Hepatocyte (in vitro differentiated cells): ENCODE results near the gene MCF2L. TPM values are rescaled to one million over a fixed set of nuclear protein-coding genes. Genes with fewer than 3 reads are reported as not detected.

Experiments used
- DNase-seq: peaks from one replicate; pipeline ENCODE4 v3.0.0-alpha.2; 2016; ENCODE audit warnings: low spot score
- H2AFZ ChIP-seq: fragments of 200-600 bp; sonication (generic); 2 replicates; pipeline ENCODE4 v1.6.0; 2016; ENCODE audit warnings: antibody characterized with exemption, mild to moderate bottlenecking
- H3K27ac ChIP-seq: fragments of 200-600 bp; sonication (generic); 2 replicates; pipeline ENCODE4 v1.5.1; 2016; ENCODE audit warnings: mild to moderate bottlenecking
- H3K27me3 ChIP-seq: fragments of 200-600 bp; sonication (generic); 2 replicates; pipeline ENCODE4 v1.6.1; 2016
- H3K36me3 ChIP-seq: fragments of 200-600 bp; sonication (generic); replicated peaks from 2 replicates; pipeline ENCODE4 v1.5.1; 2016; ENCODE audit warnings: low read depth; ENCODE audit not compliant: insufficient read depth
- H3K4me1 ChIP-seq: fragments of 200-600 bp; sonication (generic); 2 replicates; pipeline ENCODE4 v1.5.1; 2016; ENCODE audit warnings: mild to moderate bottlenecking, moderate library complexity; ENCODE audit not compliant: insufficient read depth
- H3K4me2 ChIP-seq: fragments of 200-600 bp; sonication (generic); 2 replicates; pipeline ENCODE4 v1.6.0; 2016
- H3K4me3 ChIP-seq: fragments of 200-600 bp; sonication (generic); 2 replicates; pipeline ENCODE4 v1.5.1; 2016; ENCODE audit warnings: mild to moderate bottlenecking
- H3K79me2 ChIP-seq: fragments of 200-600 bp; sonication (generic); 2 replicates; pipeline ENCODE4 v1.6.0; 2017; ENCODE audit warnings: mild to moderate bottlenecking
- H3K9me2 ChIP-seq: fragments of 200-600 bp; sonication (generic); replicated peaks from 2 replicates; pipeline ENCODE4 v1.6.0; 2017; ENCODE audit warnings: mild to moderate bottlenecking; ENCODE audit not compliant: insufficient read depth
- H3K9me3 ChIP-seq: fragments of 200-600 bp; sonication (generic); 2 replicates; pipeline ENCODE4 v1.5.1; 2016; ENCODE audit warnings: low read depth, mild to moderate bottlenecking
- H4K20me1 ChIP-seq: fragments of 200-600 bp; sonication (generic); 2 replicates; pipeline ENCODE4 v1.6.0; 2016; ENCODE audit warnings: mild to moderate bottlenecking; ENCODE audit not compliant: insufficient read depth, poor library complexity, severe bottlenecking
- EZH2 ChIP-seq: fragments of 200-600 bp; sonication (generic); IDR thresholded peaks from 2 replicates; pipeline ENCODE4 v1.6.1; 2016; ENCODE audit warnings: antibody characterized with exemption, mild to moderate bottlenecking, borderline replicate concordance
- EZH2phosphoT487 ChIP-seq: fragments of 200-600 bp; sonication (generic); IDR thresholded peaks from one replicate; pipeline ENCODE4 v1.6.1; 2018; ENCODE audit warnings: antibody characterized with exemption, mild to moderate bottlenecking, low read depth, moderate library complexity; ENCODE audit not compliant: unreplicated experiment, severe bottlenecking
- WGBS: methylation state at CpG from one replicate; pipeline ENCODE4 v1.1.6; 2016; ENCODE audit warnings: low lambda C conversion rate; ENCODE audit errors: missing lambda C conversion rate; 5-methylcytosine and 5-hydroxymethylcytosine counted together
- polyA plus RNA-seq: library from polyadenylated mRNA; unstranded; fragments of >200 nt; fragmentation: Nextera tagmentation; extraction: Ambion mirVana; gene quantifications from 2 replicates; pipeline ENCODE4 v1.2.1, GENCODE V29; 2016
- total RNA-seq: library from RNA; depleted of rRNA; stranded (reverse); fragments of >200 nt; gene quantifications from 2 replicates; pipeline ENCODE4 v1.2.3, GENCODE V29; 2014
- TF ChIP-seq, protein P1 (sequence below): fragments of 200-600 bp; sonication (generic); IDR thresholded peaks from 2 replicates; pipeline ENCODE4 v1.5.1; 2016; ENCODE audit warnings: antibody characterized with exemption, mild to moderate bottlenecking; ENCODE audit not compliant: poor library complexity

MCF2L gene
- total and polyA plus RNA-seq, 2 experiments from 2014 or later: 11.1 to 22.4 TPM

DNA sequence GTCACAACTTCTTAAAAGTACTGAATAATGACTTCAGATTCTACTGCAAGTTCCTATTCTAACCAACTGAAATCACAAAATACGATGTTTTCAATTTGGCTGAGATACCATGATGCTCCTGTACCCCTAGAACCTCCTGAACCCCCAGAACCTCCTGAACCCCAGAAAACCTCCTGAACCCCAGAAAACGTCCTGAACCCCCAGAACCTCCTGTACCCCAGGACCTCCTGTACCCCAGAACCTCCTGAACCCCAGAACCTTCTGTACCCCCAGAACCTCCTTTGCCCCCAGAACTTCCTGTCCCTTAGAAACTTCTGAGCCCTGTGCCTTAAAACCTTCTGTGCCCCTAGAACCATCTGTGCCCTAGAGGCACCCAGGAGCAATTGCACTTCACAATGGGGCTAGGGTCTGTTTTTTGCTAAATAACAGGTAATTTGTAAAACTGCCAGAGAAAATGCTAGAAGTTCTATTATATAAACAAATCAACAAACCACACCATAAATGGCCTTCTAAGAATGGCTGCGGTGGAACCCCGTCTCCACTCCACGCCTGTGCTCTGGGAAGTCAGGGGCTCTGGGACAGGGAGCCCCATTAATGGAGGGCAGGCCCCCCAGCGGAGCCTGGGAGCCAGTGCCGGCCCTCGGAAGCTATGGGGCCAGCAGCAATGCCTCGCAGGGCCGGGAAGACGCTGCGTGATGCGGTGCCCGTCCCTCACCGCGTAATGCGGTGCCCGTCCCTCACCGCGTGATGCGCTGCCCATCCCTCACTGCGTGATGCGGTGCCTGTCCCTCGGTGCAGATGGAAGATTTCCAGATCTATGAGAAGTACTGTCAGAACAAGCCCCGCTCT is 115.3 kb downstream of the MCF2L start:
- TF ChIP-seq EZH2phosphoT487: no peak
- TF ChIP-seq, protein P1, sequence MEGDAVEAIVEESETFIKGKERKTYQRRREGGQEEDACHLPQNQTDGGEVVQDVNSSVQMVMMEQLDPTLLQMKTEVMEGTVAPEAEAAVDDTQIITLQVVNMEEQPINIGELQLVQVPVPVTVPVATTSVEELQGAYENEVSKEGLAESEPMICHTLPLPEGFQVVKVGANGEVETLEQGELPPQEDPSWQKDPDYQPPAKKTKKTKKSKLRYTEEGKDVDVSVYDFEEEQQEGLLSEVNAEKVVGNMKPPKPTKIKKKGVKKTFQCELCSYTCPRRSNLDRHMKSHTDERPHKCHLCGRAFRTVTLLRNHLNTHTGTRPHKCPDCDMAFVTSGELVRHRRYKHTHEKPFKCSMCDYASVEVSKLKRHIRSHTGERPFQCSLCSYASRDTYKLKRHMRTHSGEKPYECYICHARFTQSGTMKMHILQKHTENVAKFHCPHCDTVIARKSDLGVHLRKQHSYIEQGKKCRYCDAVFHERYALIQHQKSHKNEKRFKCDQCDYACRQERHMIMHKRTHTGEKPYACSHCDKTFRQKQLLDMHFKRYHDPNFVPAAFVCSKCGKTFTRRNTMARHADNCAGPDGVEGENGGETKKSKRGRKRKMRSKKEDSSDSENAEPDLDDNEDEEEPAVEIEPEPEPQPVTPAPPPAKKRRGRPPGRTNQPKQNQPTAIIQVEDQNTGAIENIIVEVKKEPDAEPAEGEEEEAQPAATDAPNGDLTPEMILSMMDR: no peak
- no peak for TF ChIP-seq EZH2
- 90% methylated on average over 25 of the region's 25 CpGs for WGBS
- Histone ChIP-seq H3K79me2 (no peaks in the 10 kb centered on the region), H3K4me2 (no peak overlapping the region), H3K36me3 (no peaks in the 10 kb centered on the region), H3K9me3 (no peaks in the 10 kb centered on the region), H3K4me3 (no peak overlapping the region), H3K9me2 (no peaks in the 10 kb centered on the region), H2AFZ (no peak overlapping the region), H3K27me3 (no peaks in the 10 kb centered on the region), H3K27ac (no peak overlapping the region), H4K20me1 (no peaks in the 10 kb centered on the region), H3K4me1 (no peaks in the 10 kb centered on the region)
- no peak for DNase-seq

DNA sequence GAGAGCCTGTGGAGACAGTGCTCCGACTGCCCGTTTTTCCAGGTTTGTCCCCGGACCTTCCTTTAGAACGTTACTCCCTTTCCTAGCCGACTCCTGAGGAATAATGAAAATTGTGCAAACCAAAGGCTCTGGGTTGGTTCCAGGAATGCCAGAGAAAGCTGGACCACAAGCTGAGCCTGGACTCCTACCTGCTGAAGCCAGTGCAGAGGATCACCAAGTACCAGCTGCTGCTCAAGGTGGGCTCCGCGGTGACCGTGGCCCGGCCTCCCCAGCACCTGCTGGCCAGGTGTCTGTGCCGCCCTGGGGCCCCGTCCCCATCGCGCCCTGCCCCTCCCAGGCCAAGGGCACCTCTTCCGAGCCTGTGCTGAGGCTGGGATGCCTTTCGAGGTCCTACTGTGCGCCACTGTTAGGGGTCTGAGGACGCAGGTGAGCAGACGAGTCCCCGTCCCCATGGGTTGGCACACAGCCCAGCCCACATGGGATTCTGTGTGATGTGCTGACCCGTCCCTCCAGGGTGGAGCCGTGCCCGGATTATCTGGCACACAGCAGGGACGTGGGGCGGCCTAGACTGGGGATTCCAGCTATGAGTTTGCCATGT is 116.0 kb downstream of the MCF2L start:
- H3K27me3 ChIP-seq: no peaks in the 10 kb centered on the region
- no peaks in the 10 kb centered on the region for H3K79me2 ChIP-seq
- no peak overlapping the region for H3K4me2 ChIP-seq
- H3K36me3 ChIP-seq: no peaks in the 10 kb centered on the region
- H4K20me1 ChIP-seq: no peaks in the 10 kb centered on the region
- no peak overlapping the region for H2AFZ ChIP-seq
- no peak for DNase-seq
- H3K9me2 ChIP-seq: no peaks in the 10 kb centered on the region
- H3K27ac ChIP-seq: no peak overlapping the region
- TF ChIP-seq EZH2phosphoT487 (no peak), EZH2 (no peak)
- TF ChIP-seq, protein P1: no peak
- 95% methylated on average over 24 of the region's 24 CpGs for WGBS
- H3K4me1 ChIP-seq: no peaks in the 10 kb centered on the region
- no peaks in the 10 kb centered on the region for H3K9me3 ChIP-seq
- H3K4me3 ChIP-seq: no peak overlapping the region

DNA sequence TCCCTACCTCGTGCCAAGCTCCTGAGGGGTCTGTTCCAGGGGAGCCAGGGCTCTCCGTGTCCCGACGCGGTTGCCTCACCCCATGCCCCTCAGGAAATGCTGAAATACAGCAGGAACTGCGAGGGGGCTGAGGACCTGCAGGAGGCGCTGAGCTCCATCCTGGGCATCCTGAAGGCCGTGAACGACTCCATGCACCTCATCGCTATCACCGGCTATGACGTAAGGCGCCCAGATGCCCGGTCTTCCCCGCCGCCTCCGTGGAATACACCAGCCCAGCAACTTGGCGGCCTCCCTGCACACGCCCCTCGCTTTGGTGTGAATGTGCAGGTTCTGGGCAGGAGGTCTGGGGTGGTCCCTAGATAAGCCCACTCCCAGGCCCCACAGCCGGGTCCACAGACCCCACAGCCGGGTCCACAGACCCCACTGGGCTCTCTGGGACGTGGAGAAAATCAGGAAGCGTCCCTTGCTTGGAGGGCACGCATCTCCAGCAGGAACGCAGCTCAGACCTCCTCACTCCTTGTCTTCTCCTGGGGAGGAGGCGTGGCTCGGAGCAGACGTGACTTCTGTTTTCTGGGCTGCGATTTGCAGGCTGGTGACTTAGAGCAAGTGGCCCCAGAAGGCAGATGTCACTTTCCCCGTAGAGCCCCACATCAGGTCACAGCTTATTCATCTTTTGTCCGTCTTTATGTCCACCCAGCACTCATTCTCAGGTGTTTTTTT is 117.2 kb downstream of the MCF2L start:
- no peaks in the 10 kb centered on the region for H3K4me1 ChIP-seq
- H3K27me3 ChIP-seq: no peaks in the 10 kb centered on the region
- H3K4me2 ChIP-seq: no peak overlapping the region
- no peak for DNase-seq
- no peaks in the 10 kb centered on the region for H3K79me2 ChIP-seq
- no peaks in the 10 kb centered on the region for H3K9me3 ChIP-seq
- H3K36me3 ChIP-seq: no peaks in the 10 kb centered on the region
- H3K9me2 ChIP-seq: no peaks in the 10 kb centered on the region
- TF ChIP-seq EZH2phosphoT487 (no peak), EZH2 (no peak)
- TF ChIP-seq, protein P1: no peak
- WGBS: 87% methylated on average over 32 of the region's 32 CpGs
- H3K27ac ChIP-seq: no peak overlapping the region
- no peaks in the 10 kb centered on the region for H4K20me1 ChIP-seq
- no peak overlapping the region for H2AFZ ChIP-seq
- H3K4me3 ChIP-seq: no peak overlapping the region
